Measurements from ENCODE around the gene SMOC2.

GRCh38 chr6:168459572-168459971 is 18.6 kb downstream of the SMOC2 start:
- no peak for TF ChIP-seq EZH2 (IDR thresholded peaks at IDR 0.05; ENCODE audit: borderline replicate concordance)
- TF ChIP-seq, protein P1, sequence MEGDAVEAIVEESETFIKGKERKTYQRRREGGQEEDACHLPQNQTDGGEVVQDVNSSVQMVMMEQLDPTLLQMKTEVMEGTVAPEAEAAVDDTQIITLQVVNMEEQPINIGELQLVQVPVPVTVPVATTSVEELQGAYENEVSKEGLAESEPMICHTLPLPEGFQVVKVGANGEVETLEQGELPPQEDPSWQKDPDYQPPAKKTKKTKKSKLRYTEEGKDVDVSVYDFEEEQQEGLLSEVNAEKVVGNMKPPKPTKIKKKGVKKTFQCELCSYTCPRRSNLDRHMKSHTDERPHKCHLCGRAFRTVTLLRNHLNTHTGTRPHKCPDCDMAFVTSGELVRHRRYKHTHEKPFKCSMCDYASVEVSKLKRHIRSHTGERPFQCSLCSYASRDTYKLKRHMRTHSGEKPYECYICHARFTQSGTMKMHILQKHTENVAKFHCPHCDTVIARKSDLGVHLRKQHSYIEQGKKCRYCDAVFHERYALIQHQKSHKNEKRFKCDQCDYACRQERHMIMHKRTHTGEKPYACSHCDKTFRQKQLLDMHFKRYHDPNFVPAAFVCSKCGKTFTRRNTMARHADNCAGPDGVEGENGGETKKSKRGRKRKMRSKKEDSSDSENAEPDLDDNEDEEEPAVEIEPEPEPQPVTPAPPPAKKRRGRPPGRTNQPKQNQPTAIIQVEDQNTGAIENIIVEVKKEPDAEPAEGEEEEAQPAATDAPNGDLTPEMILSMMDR (IDR thresholded peaks at IDR 0.05; ENCODE audit: poor library complexity) = no peak
- TF ChIP-seq EZH2phosphoT487 (IDR thresholded peaks at IDR 0.05; ENCODE audit: low read depth, severe bottlenecking, unreplicated experiment) = no peak
